ENCODE data around the gene HRH3. TPM values are rescaled to one million over a fixed set of nuclear protein-coding genes. Genes with fewer than 3 reads are reported as not detected.

HRH3 gene
- total RNA-seq, 1 donor: not detected

DNA sequence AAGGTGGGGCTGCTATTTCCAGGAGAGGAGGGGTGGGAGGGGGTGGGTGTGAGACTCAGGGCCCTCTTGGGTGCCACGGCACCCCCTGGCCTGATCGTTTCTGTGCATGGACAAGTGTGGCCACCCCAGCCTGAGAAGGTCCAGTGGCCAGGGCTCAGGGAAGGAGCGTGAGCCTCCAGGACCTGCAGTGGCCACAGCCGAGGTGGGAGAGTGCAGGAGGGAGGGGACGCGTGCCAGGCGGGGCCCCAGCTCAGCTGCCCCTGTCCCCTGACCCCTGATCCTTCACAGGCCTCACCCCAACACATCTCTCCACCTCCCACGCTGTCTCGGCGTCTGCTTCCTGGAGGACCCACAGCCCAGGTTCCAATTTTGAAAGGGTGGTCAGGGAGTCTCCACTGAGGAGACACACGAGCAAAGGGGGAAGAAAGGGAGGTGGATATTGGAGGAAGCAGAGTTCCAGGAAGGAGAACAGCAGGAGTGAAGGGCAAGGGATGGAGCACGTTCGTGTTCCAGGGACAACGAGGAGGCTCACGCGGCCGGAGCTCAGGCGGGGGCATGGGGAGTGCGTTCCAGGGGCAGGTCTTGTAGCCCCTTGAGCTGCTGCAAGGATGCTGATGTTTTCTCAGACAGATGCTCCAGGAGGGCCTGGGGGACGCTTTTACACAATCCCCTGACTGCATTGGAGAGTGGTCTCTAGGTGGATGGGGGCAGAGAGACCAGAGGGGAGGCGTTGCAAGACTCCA, 4.2 kb upstream of the HRH3 start:
- Histone ChIP-seq H3K36me3 (ENCODE audit: insufficient read depth, low read length) (no peaks in the 10 kb centered on the region), H3K4me1 (ENCODE audit: insufficient read depth, low read length) (no peaks in the 10 kb centered on the region), H3K4me3 (ENCODE audit: insufficient read depth, low read length) (no peak overlapping the region), H4K20me1 (ENCODE audit: insufficient read depth, low read length) (peaks cover 5% of the 10 kb centered on the region), H3K9me3 (ENCODE audit: low read depth, low read length) (no peaks in the 10 kb centered on the region), H3K4me2 (ENCODE audit: insufficient read depth, low read length) (no peak overlapping the region), H3K27me3 (ENCODE audit: insufficient read depth, low read length) (peaks cover 41% of the 10 kb centered on the region), H3K79me2 (ENCODE audit: insufficient read depth, low read length) (no peaks in the 10 kb centered on the region), H3K27ac (ENCODE audit: low read depth, low read length) (no peak overlapping the region), H2AFZ (ENCODE audit: low read length) (no peak overlapping the region)
- TF ChIP-seq, protein P1, sequence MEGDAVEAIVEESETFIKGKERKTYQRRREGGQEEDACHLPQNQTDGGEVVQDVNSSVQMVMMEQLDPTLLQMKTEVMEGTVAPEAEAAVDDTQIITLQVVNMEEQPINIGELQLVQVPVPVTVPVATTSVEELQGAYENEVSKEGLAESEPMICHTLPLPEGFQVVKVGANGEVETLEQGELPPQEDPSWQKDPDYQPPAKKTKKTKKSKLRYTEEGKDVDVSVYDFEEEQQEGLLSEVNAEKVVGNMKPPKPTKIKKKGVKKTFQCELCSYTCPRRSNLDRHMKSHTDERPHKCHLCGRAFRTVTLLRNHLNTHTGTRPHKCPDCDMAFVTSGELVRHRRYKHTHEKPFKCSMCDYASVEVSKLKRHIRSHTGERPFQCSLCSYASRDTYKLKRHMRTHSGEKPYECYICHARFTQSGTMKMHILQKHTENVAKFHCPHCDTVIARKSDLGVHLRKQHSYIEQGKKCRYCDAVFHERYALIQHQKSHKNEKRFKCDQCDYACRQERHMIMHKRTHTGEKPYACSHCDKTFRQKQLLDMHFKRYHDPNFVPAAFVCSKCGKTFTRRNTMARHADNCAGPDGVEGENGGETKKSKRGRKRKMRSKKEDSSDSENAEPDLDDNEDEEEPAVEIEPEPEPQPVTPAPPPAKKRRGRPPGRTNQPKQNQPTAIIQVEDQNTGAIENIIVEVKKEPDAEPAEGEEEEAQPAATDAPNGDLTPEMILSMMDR (IDR thresholded peaks at IDR 0.05; ENCODE audit: extremely low read depth, low read depth, low read length): no peak
- DNase-seq (ENCODE audit: insufficient read length, low spot score, missing footprints): no peak

DNA sequence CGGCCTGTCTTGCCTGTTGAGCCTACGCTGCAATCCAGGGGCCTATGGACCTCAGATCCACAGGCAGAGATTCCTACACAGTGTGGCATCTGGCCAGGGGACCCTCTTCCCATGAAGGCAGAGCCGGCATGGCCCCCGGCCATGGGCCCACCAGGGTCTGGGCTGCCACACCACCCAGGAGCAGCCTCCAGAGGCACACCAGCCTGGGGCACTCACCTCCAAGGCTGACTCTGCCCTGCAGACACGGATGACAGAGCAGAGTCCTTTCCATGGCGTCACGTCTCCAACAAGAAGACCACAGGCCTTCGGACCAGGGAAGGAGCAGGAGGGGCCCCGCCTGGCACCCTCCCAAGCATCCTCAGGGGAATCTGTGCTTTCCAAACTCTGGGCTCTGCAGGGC, 3.5 kb upstream of the HRH3 start:
- peaks cover 5% of the 10 kb centered on the region for H4K20me1 ChIP-seq (ENCODE audit: insufficient read depth, low read length)
- no peak overlapping the region for H3K27ac ChIP-seq (ENCODE audit: low read depth, low read length)
- no peaks in the 10 kb centered on the region for H3K36me3 ChIP-seq (ENCODE audit: insufficient read depth, low read length)
- no peaks in the 10 kb centered on the region for H3K9me3 ChIP-seq (ENCODE audit: low read depth, low read length)
- no peaks in the 10 kb centered on the region for H3K4me1 ChIP-seq (ENCODE audit: insufficient read depth, low read length)
- no peak for DNase-seq (ENCODE audit: insufficient read length, low spot score, missing footprints)
- H3K27me3 ChIP-seq (ENCODE audit: insufficient read depth, low read length): peaks cover 47% of the 10 kb centered on the region
- H3K79me2 ChIP-seq (ENCODE audit: insufficient read depth, low read length): no peaks in the 10 kb centered on the region
- H2AFZ ChIP-seq (ENCODE audit: low read length): no peak overlapping the region
- no peak overlapping the region for H3K4me2 ChIP-seq (ENCODE audit: insufficient read depth, low read length)
- no peak overlapping the region for H3K4me3 ChIP-seq (ENCODE audit: insufficient read depth, low read length)
- TF ChIP-seq, protein P1 (IDR thresholded peaks at IDR 0.05; ENCODE audit: extremely low read depth, low read depth, low read length): no peak

DNA sequence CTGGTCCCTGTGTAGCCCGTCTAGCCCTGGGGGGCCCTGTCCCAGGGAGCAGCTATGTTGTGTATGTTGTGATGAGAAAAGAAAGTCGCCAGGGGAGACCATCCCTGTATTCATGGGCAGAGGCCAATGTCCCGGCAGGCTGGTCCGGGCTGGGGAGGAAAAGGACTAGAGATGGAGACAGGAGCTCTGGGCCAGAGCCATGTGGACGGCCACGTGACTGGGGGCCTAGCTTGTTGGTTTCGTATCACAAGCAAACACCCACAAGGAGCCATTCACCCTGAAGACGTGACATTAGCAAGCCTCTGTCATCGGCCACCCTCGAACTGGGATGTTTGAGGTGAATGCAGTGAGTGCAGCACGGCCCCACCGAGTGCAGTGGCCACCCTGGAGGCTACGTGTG, 2.9 kb upstream of the HRH3 start:
- Histone ChIP-seq H3K27ac (ENCODE audit: low read depth, low read length) (no peak overlapping the region), H3K27me3 (ENCODE audit: insufficient read depth, low read length) (peaks cover 53% of the 10 kb centered on the region), H3K36me3 (ENCODE audit: insufficient read depth, low read length) (no peaks in the 10 kb centered on the region), H2AFZ (ENCODE audit: low read length) (no peak overlapping the region), H3K4me1 (ENCODE audit: insufficient read depth, low read length) (no peaks in the 10 kb centered on the region), H3K4me2 (ENCODE audit: insufficient read depth, low read length) (no peak overlapping the region), H3K79me2 (ENCODE audit: insufficient read depth, low read length) (no peaks in the 10 kb centered on the region), H4K20me1 (ENCODE audit: insufficient read depth, low read length) (peaks cover 5% of the 10 kb centered on the region), H3K9me3 (ENCODE audit: low read depth, low read length) (no peaks in the 10 kb centered on the region), H3K4me3 (ENCODE audit: insufficient read depth, low read length) (no peak overlapping the region)
- DNase-seq (ENCODE audit: insufficient read length, low spot score, missing footprints): no peak
- TF ChIP-seq, protein P1 (IDR thresholded peaks at IDR 0.05; ENCODE audit: extremely low read depth, low read depth, low read length): no peak

- DNase-seq (ENCODE audit: insufficient read length, low spot score, missing footprints): no peak
- Histone ChIP-seq H3K4me3 (ENCODE audit: insufficient read depth, low read length) (no peak overlapping the region), H3K4me2 (ENCODE audit: insufficient read depth, low read length) (no peak overlapping the region), H2AFZ (ENCODE audit: low read length) (no peak overlapping the region), H3K36me3 (ENCODE audit: insufficient read depth, low read length) (no peaks in the 10 kb centered on the region), H3K79me2 (ENCODE audit: insufficient read depth, low read length) (no peaks in the 10 kb centered on the region), H4K20me1 (ENCODE audit: insufficient read depth, low read length) (peaks cover 5% of the 10 kb centered on the region), H3K27ac (ENCODE audit: low read depth, low read length) (no peak overlapping the region), H3K27me3 (ENCODE audit: insufficient read depth, low read length) (peaks cover 57% of the 10 kb centered on the region), H3K9me3 (ENCODE audit: low read depth, low read length) (no peaks in the 10 kb centered on the region), H3K4me1 (ENCODE audit: insufficient read depth, low read length) (no peaks in the 10 kb centered on the region)
- TF ChIP-seq, protein P1 (IDR thresholded peaks at IDR 0.05; ENCODE audit: extremely low read depth, low read depth, low read length): no peak
Measured at GRCh38 chr20:62222266-62222850, 2.3 kb upstream of the HRH3 start.

Measured in osteoblast (primary cell).